HepG2 (cell line): Measurements from ENCODE around the gene ANKRD65. TPM values are rescaled to one million over a fixed set of nuclear protein-coding genes. Genes with fewer than 3 reads are reported as not detected.

Experiments used
- CREM ChIP-seq, 2 experiments: sonication (generic) in 1 of 2; formaldehyde crosslinking in 1 of 2; IDR thresholded peaks; 2 replicates each; pipeline versions ENCODE4 v1.4.0 to v1.6.1; 2016 to 2020; ENCODE audit warnings: antibody characterized with exemption in 1 of 2, mild to moderate bottlenecking in 1 of 2, missing genetic modification reagents in 1 of 2
- IRF2 ChIP-seq: IDR thresholded peaks from 2 replicates; pipeline ENCODE4 v1.6.1; 2018; ENCODE audit warnings: missing genetic modification reagents, missing compliant biosample characterization
- KLF13 ChIP-seq: sonication (generic); formaldehyde crosslinking; IDR thresholded peaks from 2 replicates; pipeline ENCODE4 v1.4.0; 2020; ENCODE audit warnings: mild to moderate bottlenecking, missing genetic modification reagents
- MEF2D ChIP-seq: sonication (generic); formaldehyde crosslinking; IDR thresholded peaks from 2 replicates; pipeline ENCODE4 v1.5.1; 2020; ENCODE audit warnings: mild to moderate bottlenecking, missing genetic modification reagents
- PBX3 ChIP-seq: sonication (generic); formaldehyde crosslinking; IDR thresholded peaks from 2 replicates; pipeline ENCODE4 v1.8.1; 2023; ENCODE audit warnings: missing genetic modification reagents, inconsistent platforms, borderline replicate concordance
- PRDM10 ChIP-seq: sonication (generic); formaldehyde crosslinking; IDR thresholded peaks from 2 replicates; pipeline ENCODE4 v1.4.0; 2020; ENCODE audit warnings: low read depth, missing genetic modification reagents
- PRMT3 ChIP-seq: sonication (generic); formaldehyde crosslinking; IDR thresholded peaks from 2 replicates; pipeline ENCODE4 v1.8.1; 2022; ENCODE audit warnings: low read depth, mild to moderate bottlenecking, moderate library complexity, missing genetic modification reagents, borderline replicate concordance
- RXRA ChIP-seq: sonication (generic); formaldehyde crosslinking; IDR thresholded peaks from 2 replicates; pipeline ENCODE4 v1.5.1; 2020; ENCODE audit warnings: missing genetic modification reagents
- SALL1 ChIP-seq: sonication (generic); formaldehyde crosslinking; IDR thresholded peaks from 2 replicates; pipeline ENCODE4 v1.8.0; 2022; ENCODE audit warnings: mild to moderate bottlenecking, missing genetic modification reagents
- ZNF335 ChIP-seq: sonication (generic); formaldehyde crosslinking; IDR thresholded peaks from 2 replicates; pipeline ENCODE4 v1.4.0; 2020; ENCODE audit warnings: missing genetic modification reagents
- polyA plus RNA-seq, 8 experiments: library from polyadenylated mRNA; depleted of rRNA in 3 of 8; stranded (reverse) in 7 of 8; unstranded in 1 of 8; fragments of >200 nt; fragmentation: Illumina TruSeq in 4 of 8; extraction: Trizol in 4 of 8; gene quantifications; 2 replicates each; pipeline versions ENCODE4 v1.2.1 to v1.2.3, GENCODE V29; 2011 to 2016; ENCODE audit warnings: low read depth in 4 of 8, missing spikeins in 1 of 8, mixed read lengths in 1 of 8; ENCODE audit not compliant: insufficient read depth in 1 of 8
- total RNA-seq, 5 experiments: library from RNA; depleted of rRNA; stranded (reverse); fragments of >200 nt; fragmentation: Illumina TruSeq; extraction: Trizol; gene quantifications; 2 replicates each; pipeline ENCODE4 v1.2.3, GENCODE V29; 2016; ENCODE audit warnings: low read depth in 1 of 5
- TF ChIP-seq, protein P1 (sequence below): sonication (generic); formaldehyde crosslinking; IDR thresholded peaks from 2 replicates; pipeline ENCODE4 v1.4.0; 2020; ENCODE audit warnings: missing genetic modification reagents, borderline replicate concordance
- TF ChIP-seq, protein P2 (sequence below): sonication (generic); formaldehyde crosslinking; IDR thresholded peaks from 2 replicates; pipeline ENCODE4 v1.4.0; 2020; ENCODE audit warnings: missing genetic modification reagents, borderline replicate concordance
- TF ChIP-seq, protein P3 (sequence below): sonication (generic); formaldehyde crosslinking; IDR thresholded peaks from 2 replicates; pipeline ENCODE4 v1.4.0; 2020; ENCODE audit warnings: missing genetic modification reagents

ANKRD65 gene
- total and polyA plus RNA-seq, 2 of the 13 experiments (the other 11 are each of a cell fraction or from before 2014, with no cell fraction given): 12.1 to 30.1 TPM

DNA sequence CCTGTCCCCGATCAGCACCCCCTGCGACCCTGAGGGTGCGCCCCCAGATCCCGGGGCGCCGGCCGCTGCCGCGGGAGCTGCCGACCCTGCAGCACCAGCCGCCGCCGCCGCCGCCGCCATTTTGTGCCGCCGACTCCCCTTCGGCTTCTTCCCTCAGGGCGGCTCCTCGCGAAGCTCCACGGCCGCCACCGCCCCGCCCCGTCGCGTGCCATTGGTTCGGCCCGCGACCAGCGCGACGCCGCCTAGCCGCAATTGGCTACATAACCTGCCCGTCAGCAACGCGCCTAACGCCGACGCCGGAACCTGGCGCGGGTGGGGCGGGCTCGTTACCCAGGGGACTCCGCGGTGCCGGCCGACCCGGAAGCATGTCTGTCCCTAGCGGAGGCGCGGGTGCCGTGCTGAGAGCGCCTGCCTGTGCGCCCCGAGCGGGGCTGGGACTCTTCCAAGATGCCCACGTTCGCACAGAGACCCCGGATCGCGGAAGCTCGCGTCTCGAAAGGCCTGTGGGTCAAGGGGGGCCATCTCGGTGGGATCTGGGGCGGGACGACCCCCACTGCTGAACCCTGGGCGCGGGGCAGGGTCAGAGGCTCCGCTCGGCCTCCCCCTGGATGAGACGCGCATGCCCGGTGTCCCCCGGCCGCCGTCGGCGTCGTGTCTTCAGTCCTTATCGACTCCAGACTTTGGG is 21.7 kb downstream of the ANKRD65 start, which contains the start of gene CCNL2 (continued):
- peak; percentile 91; the same call in 1 of the 2 replicates for TF ChIP-seq PBX3 (CRISPR knock-in tag)
- TF ChIP-seq SALL1: peak; percentile 37
- no peak for TF ChIP-seq ZNF335 (CRISPR knock-in tag)
- TF ChIP-seq, protein P1, sequence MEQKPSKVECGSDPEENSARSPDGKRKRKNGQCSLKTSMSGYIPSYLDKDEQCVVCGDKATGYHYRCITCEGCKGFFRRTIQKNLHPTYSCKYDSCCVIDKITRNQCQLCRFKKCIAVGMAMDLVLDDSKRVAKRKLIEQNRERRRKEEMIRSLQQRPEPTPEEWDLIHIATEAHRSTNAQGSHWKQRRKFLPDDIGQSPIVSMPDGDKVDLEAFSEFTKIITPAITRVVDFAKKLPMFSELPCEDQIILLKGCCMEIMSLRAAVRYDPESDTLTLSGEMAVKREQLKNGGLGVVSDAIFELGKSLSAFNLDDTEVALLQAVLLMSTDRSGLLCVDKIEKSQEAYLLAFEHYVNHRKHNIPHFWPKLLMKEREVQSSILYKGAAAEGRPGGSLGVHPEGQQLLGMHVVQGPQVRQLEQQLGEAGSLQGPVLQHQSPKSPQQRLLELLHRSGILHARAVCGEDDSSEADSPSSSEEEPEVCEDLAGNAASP (CRISPR knock-in tag): peak; percentile 66
- no peak for TF ChIP-seq KLF13
- TF ChIP-seq IRF2 (CRISPR knock-in tag): peak; percentile 83
- no peak for TF ChIP-seq RXRA (CRISPR knock-in tag)
- no peak for TF ChIP-seq PRMT3
- TF ChIP-seq MEF2D (CRISPR knock-in tag): no peak
- TF ChIP-seq PRDM10 (CRISPR knock-in tag): 0 out of 2 replicates have a peak, but pooled peaks have one; percentile 23
- TF ChIP-seq, protein P2, sequence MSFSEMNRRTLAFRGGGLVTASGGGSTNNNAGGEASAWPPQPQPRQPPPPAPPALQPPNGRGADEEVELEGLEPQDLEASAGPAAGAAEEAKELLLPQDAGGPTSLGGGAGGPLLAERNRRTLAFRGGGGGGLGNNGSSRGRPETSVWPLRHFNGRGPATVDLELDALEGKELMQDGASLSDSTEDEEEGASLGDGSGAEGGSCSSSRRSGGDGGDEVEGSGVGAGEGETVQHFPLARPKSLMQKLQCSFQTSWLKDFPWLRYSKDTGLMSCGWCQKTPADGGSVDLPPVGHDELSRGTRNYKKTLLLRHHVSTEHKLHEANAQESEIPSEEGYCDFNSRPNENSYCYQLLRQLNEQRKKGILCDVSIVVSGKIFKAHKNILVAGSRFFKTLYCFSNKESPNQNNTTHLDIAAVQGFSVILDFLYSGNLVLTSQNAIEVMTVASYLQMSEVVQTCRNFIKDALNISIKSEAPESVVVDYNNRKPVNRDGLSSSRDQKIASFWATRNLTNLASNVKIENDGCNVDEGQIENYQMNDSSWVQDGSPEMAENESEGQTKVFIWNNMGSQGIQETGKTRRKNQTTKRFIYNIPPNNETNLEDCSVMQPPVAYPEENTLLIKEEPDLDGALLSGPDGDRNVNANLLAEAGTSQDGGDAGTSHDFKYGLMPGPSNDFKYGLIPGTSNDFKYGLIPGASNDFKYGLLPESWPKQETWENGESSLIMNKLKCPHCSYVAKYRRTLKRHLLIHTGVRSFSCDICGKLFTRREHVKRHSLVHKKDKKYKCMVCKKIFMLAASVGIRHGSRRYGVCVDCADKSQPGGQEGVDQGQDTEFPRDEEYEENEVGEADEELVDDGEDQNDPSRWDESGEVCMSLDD (CRISPR knock-in tag): 0 out of 2 replicates have a peak, but pooled peaks have one; percentile 15
- TF ChIP-seq, protein P3, sequence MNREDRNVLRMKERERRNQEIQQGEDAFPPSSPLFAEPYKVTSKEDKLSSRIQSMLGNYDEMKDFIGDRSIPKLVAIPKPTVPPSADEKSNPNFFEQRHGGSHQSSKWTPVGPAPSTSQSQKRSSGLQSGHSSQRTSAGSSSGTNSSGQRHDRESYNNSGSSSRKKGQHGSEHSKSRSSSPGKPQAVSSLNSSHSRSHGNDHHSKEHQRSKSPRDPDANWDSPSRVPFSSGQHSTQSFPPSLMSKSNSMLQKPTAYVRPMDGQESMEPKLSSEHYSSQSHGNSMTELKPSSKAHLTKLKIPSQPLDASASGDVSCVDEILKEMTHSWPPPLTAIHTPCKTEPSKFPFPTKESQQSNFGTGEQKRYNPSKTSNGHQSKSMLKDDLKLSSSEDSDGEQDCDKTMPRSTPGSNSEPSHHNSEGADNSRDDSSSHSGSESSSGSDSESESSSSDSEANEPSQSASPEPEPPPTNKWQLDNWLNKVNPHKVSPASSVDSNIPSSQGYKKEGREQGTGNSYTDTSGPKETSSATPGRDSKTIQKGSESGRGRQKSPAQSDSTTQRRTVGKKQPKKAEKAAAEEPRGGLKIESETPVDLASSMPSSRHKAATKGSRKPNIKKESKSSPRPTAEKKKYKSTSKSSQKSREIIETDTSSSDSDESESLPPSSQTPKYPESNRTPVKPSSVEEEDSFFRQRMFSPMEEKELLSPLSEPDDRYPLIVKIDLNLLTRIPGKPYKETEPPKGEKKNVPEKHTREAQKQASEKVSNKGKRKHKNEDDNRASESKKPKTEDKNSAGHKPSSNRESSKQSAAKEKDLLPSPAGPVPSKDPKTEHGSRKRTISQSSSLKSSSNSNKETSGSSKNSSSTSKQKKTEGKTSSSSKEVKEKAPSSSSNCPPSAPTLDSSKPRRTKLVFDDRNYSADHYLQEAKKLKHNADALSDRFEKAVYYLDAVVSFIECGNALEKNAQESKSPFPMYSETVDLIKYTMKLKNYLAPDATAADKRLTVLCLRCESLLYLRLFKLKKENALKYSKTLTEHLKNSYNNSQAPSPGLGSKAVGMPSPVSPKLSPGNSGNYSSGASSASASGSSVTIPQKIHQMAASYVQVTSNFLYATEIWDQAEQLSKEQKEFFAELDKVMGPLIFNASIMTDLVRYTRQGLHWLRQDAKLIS (CRISPR knock-in tag): no peak
- TF ChIP-seq CREM (IDR thresholded peaks at IDR 0.05): peak; percentile 69; the same call in 1 of the 2 replicates
- TF ChIP-seq CREM (CRISPR knock-in tag; IDR thresholded peaks at IDR 0.05): peak; percentile 30; the same call in 1 of the 2 replicates
